Tibial nerve (tissue), 4 donors: ENCODE data around the gene CRIP2.

ENCODE experiments used
- CTCF ChIP-seq, 5 experiments: fragments of 200-600 bp in 3 of 5; fragments of 450-650 bp in 2 of 5; sonication (generic) in 3 of 5; IDR thresholded peaks; one replicate each; pipeline ENCODE4 v1.5.1; 2016 to 2019; ENCODE audit warnings: antibody characterized with exemption in 5 of 5, mild to moderate bottlenecking in 3 of 5, moderate library complexity in 2 of 5
- EP300 ChIP-seq, 2 donors: sonication (generic); formaldehyde crosslinking; IDR thresholded peaks; one replicate each; pipeline ENCODE4 v1.6.1; 2017; ENCODE audit warnings: antibody characterized with exemption in 2 of 2, mild to moderate bottlenecking in 1 of 2

- no peak for TF ChIP-seq EP300 (IDR thresholded peaks at IDR 0.05)
- TF ChIP-seq CTCF (IDR thresholded peaks at IDR 0.05): no peak
Measured at GRCh38 chr14:105437723-105438500, 36.7 kb upstream of the CRIP2 start.
